K562 (cell line): ENCODE measurements around the gene OPA3. TPM values are rescaled to one million over a fixed set of nuclear protein-coding genes. Genes with fewer than 3 reads are reported as not detected.

Source experiments
- CTBP1 ChIP-seq: fragments of 450-650 bp; IDR thresholded peaks from 2 replicates; pipeline ENCODE4 v1.6.1; 2016; ENCODE audit warnings: borderline replicate concordance
- FOS ChIP-seq: IDR thresholded peaks from 3 replicates; pipeline ENCODE4 v1.6.1; 2011; ENCODE audit not compliant: insufficient read length; ENCODE audit errors: extremely low read depth
- GMEB1 ChIP-seq: fragments of 250-450 bp; sonication (Bioruptor Pico); IDR thresholded peaks from 2 replicates; pipeline ENCODE4 v1.4.0; 2020; ENCODE audit warnings: mild to moderate bottlenecking
- JUN ChIP-seq, 2 experiments: sonication (generic) in 1 of 2; formaldehyde crosslinking in 1 of 2; IDR thresholded peaks; 2 replicates each; pipeline versions ENCODE4 v1.6.1 to v1.8.0; 2012 to 2022; ENCODE audit warnings: borderline replicate concordance in 2 of 2, mild to moderate bottlenecking in 2 of 2, improper control_type of control experiment in 1 of 2, low read depth in 1 of 2, low read length in 1 of 2, missing genetic modification reagents in 1 of 2
- JUND ChIP-seq, 2 experiments: IDR thresholded peaks; 2 replicates in 1 of 2; 3 replicates in 1 of 2; pipeline ENCODE4 v1.6.1; 2011; ENCODE audit warnings: borderline replicate concordance in 2 of 2, low read depth in 2 of 2, low read length in 2 of 2, improper control_type of control experiment in 1 of 2, missing biosample characterization in 1 of 2, missing genetic modification characterization in 1 of 2, missing genetic modification reagents in 1 of 2
- KDM5B ChIP-seq: fragments of 200-600 bp; sonication (generic); IDR thresholded peaks from 2 replicates; pipeline ENCODE4 v1.6.1; 2012; ENCODE audit warnings: low read depth, mild to moderate bottlenecking, moderate library complexity, low read length, control low read depth, inconsistent platforms; ENCODE audit not compliant: insufficient replicate concordance
- NONO ChIP-seq, 2 experiments: fragments of 200-400 bp in 1 of 2; fragments of 450-650 bp in 1 of 2; formaldehyde crosslinking in 1 of 2; IDR thresholded peaks; 2 replicates each; pipeline ENCODE4 v1.6.1; 2017; ENCODE audit warnings: low read depth in 2 of 2, mild to moderate bottlenecking in 2 of 2, moderate library complexity in 2 of 2, low read length in 1 of 2
- NR4A1 ChIP-seq, 2 experiments: fragments of 250-450 bp in 1 of 2; fragments of 450-650 bp in 1 of 2; sonication (Bioruptor Pico) in 1 of 2; IDR thresholded peaks; 2 replicates each; pipeline versions ENCODE4 v1.4.0 to v1.6.1; 2016 to 2020; ENCODE audit warnings: mild to moderate bottlenecking in 2 of 2, missing compliant biosample characterization in 1 of 2, missing genetic modification characterization in 1 of 2, moderate library complexity in 1 of 2
- PBX2 ChIP-seq, 2 experiments: IDR thresholded peaks in 1 of 2; conservative IDR thresholded peaks in 1 of 2; 2 replicates each; pipeline ENCODE4 v1.6.1; 2016; ENCODE audit warnings: low read depth in 2 of 2, mild to moderate bottlenecking in 1 of 2, missing compliant biosample characterization in 1 of 2, missing genetic modification characterization in 1 of 2, moderate library complexity in 1 of 2
- RBBP5 ChIP-seq: fragments of 200-600 bp; sonication (generic); IDR thresholded peaks from 2 replicates; pipeline ENCODE4 v1.6.1; 2012; ENCODE audit warnings: borderline replicate concordance, mild to moderate bottlenecking, low read length, control low read depth, inconsistent platforms; ENCODE audit not compliant: insufficient read depth, poor library complexity, severe bottlenecking
- RNF219 ChIP-seq: fragments of 250-450 bp; sonication (Bioruptor Pico); IDR thresholded peaks from 2 replicates; pipeline ENCODE4 v1.5.0; 2022; ENCODE audit warnings: mild to moderate bottlenecking
- SIN3B ChIP-seq: fragments of 450-650 bp; IDR thresholded peaks from 2 replicates; pipeline ENCODE4 v1.6.1; 2017; ENCODE audit warnings: low read depth, mild to moderate bottlenecking, moderate library complexity
- SMARCE1 ChIP-seq: fragments of 450-650 bp; IDR thresholded peaks from 2 replicates; pipeline ENCODE4 v1.7.1; 2016; ENCODE audit warnings: mild to moderate bottlenecking
- ZFP30 ChIP-seq: fragments of 250-450 bp; sonication (Bioruptor Pico); IDR thresholded peaks from 2 replicates; pipeline ENCODE4 v1.8.0; 2022; ENCODE audit warnings: moderate library complexity, mild to moderate bottlenecking, inconsistent platforms, borderline replicate concordance
- ZNF3 ChIP-seq: fragments of 250-450 bp; sonication (Bioruptor Pico); IDR thresholded peaks from 2 replicates; pipeline ENCODE4 v1.5.0; 2021; ENCODE audit warnings: mild to moderate bottlenecking, moderate library complexity
- polyA plus RNA-seq, 8 experiments: library from polyadenylated mRNA; depleted of rRNA in 4 of 8; stranded (reverse) in 5 of 8; unstranded in 3 of 8; fragments of >200 nt; fragmentation: Nextera tagmentation in 2 of 8; fragmentation: Illumina TruSeq in 1 of 8; extraction: Ambion mirVana in 2 of 8; extraction: Trizol in 1 of 8; gene quantifications; 2 replicates each; pipeline versions ENCODE4 v1.2.1 to v1.2.3, GENCODE V29; 2011 to 2014; ENCODE audit warnings: inconsistent platforms in 1 of 8, missing spikeins in 1 of 8
- total RNA-seq, 7 experiments: library from RNA; depleted of rRNA in 6 of 7; stranded (reverse); fragments of >200 nt in 6 of 7; fragmentation: Illumina TruSeq in 2 of 7; extraction: Trizol in 2 of 7; gene quantifications; 2 replicates each; pipeline versions ENCODE4 v1.2.1 to v1.2.3, GENCODE V29; 2011 to 2021; ENCODE audit warnings: low replicate concordance in 1 of 7

OPA3 gene
- total and polyA plus RNA-seq, 9 of the 15 experiments (the other 6 are each of a cell fraction or from before 2014, with no cell fraction given), result 1.4 to 18.8 (median 9.0) TPM

- TF ChIP-seq NONO (IDR thresholded peaks at IDR 0.05; ENCODE audit: low read depth in 2 of 2, low read length in 1 of 2), result no peak
- TF ChIP-seq RBBP5, result peak; percentile 89
- peak; percentile 99 for TF ChIP-seq GMEB1 (CRISPR knock-in tag)
- no peak for TF ChIP-seq SMARCE1
- no peak for TF ChIP-seq RNF219 (CRISPR knock-in tag)
- no peak for TF ChIP-seq ZFP30
- TF ChIP-seq FOS, result peak; percentile 97
- peak; percentile 84 for TF ChIP-seq JUND (IDR thresholded peaks at IDR 0.05; ENCODE audit: borderline replicate concordance, low read depth, low read length)
- TF ChIP-seq JUND (tag; IDR thresholded peaks at IDR 0.05; ENCODE audit: borderline replicate concordance, low read depth, low read length), result peak; percentile 83; the same call in 2 of the 3 replicates
- TF ChIP-seq SIN3B, result peak; percentile 54; the same call in 1 of the 2 replicates
- TF ChIP-seq JUN (IDR thresholded peaks at IDR 0.05; ENCODE audit: borderline replicate concordance, low read depth, low read length), result peak; percentile 75
- TF ChIP-seq JUN (CRISPR knock-in tag; IDR thresholded peaks at IDR 0.05; ENCODE audit: borderline replicate concordance), result no peak
- TF ChIP-seq CTBP1, result peak; percentile 67; the same call in 1 of the 2 replicates
- TF ChIP-seq PBX2 (CRISPR knock-in tag; IDR thresholded peaks at IDR 0.05; ENCODE audit: low read depth), result peak; percentile 83
- TF ChIP-seq PBX2 (tag; conservative IDR thresholded peaks at IDR 0.05; ENCODE audit: low read depth), result peak; percentile 99
- 0 out of 2 replicates have a peak, but pooled peaks have one; percentile 14 for TF ChIP-seq NR4A1 (CRISPR knock-in tag; IDR thresholded peaks at IDR 0.05)
- no peak for TF ChIP-seq NR4A1 (tag; IDR thresholded peaks at IDR 0.05)
- no peak for TF ChIP-seq ZNF3 (CRISPR knock-in tag)
- TF ChIP-seq KDM5B, result peak; percentile 79
These were observed at the start of gene OPA3 (continued) for GRCh38 chr19:45584332-45585157.
